Trophoblast cell (in vitro differentiated cells and primary cell): Measurements from ENCODE around the gene SERINC5.
"Not testable (repeated sequence)": the region's sequence is repeated elsewhere in the genome, so short reads cannot be mapped to it uniquely, and the experiment has no call there.

Source experiments
- DNase-seq, 2 donors: peaks; one replicate each; pipeline ENCODE4 v3.0.0-alpha.2; 2016
- H2AFZ ChIP-seq: 2 replicates; pipeline ENCODE4 v1.6.1; 2013; ENCODE audit warnings: low read length, moderate library complexity, mild to moderate bottlenecking; ENCODE audit not compliant: insufficient read depth, poor library complexity
- H2AK5ac ChIP-seq: 2 replicates; pipeline ENCODE4 v1.6.1; 2013; ENCODE audit warnings: mild to moderate bottlenecking, low read length
- H2BK120ac ChIP-seq: 2 replicates; pipeline ENCODE4 v1.6.1; 2013; ENCODE audit warnings: low read length, mild to moderate bottlenecking, moderate library complexity; ENCODE audit not compliant: insufficient read depth, poor library complexity
- H2BK12ac ChIP-seq: 2 replicates; pipeline ENCODE4 v1.6.1; 2013; ENCODE audit warnings: mild to moderate bottlenecking, low read length, moderate library complexity
- H2BK5ac ChIP-seq: 2 replicates; pipeline ENCODE4 v1.6.1; 2013; ENCODE audit warnings: low read length, low read depth, moderate library complexity, mild to moderate bottlenecking; ENCODE audit not compliant: poor library complexity
- H3K14ac ChIP-seq: 2 replicates; pipeline ENCODE4 v1.6.1; 2013; ENCODE audit warnings: mild to moderate bottlenecking, low read length
- H3K18ac ChIP-seq: 2 replicates; pipeline ENCODE4 v1.6.1; 2013; ENCODE audit warnings: mild to moderate bottlenecking, low read length
- H3K23ac ChIP-seq: 2 replicates; pipeline ENCODE4 v1.6.1; 2013; ENCODE audit warnings: low read length
- H3K27ac ChIP-seq: 2 replicates; pipeline ENCODE4 v1.5.1; 2013; ENCODE audit warnings: low read depth, mild to moderate bottlenecking, inconsistent platforms, low read length, moderate library complexity
- H3K27me3 ChIP-seq: 2 replicates; pipeline ENCODE4 v1.6.1; 2013; ENCODE audit warnings: inconsistent platforms, mild to moderate bottlenecking, low read length, moderate library complexity; ENCODE audit not compliant: insufficient read depth
- H3K36me3 ChIP-seq, 2 experiments: 1 replicate in 1 of 2; 2 replicates in 1 of 2; pipeline ENCODE4 v1.6.1; 2013; ENCODE audit warnings: low read length in 2 of 2, mild to moderate bottlenecking in 2 of 2, moderate library complexity in 1 of 2; ENCODE audit not compliant: insufficient read depth in 2 of 2, control insufficient read depth in 1 of 2
- H3K4ac ChIP-seq: 2 replicates; pipeline ENCODE4 v1.6.1; 2013; ENCODE audit warnings: low read depth, mild to moderate bottlenecking, low read length, moderate library complexity
- H3K4me1 ChIP-seq, 2 experiments: 1 replicate in 1 of 2; 2 replicates in 1 of 2; pipeline ENCODE4 v1.6.1; 2013; ENCODE audit warnings: low read length in 2 of 2, mild to moderate bottlenecking in 2 of 2, moderate library complexity in 1 of 2; ENCODE audit not compliant: insufficient read depth in 2 of 2, control insufficient read depth in 1 of 2
- H3K4me2 ChIP-seq: 2 replicates; pipeline ENCODE4 v1.6.1; 2013; ENCODE audit warnings: inconsistent platforms, mild to moderate bottlenecking, low read length, moderate library complexity
- H3K4me3 ChIP-seq: 2 replicates; pipeline ENCODE4 v1.5.1; 2013; ENCODE audit warnings: mild to moderate bottlenecking, low read depth, low read length, inconsistent platforms
- H3K79me1 ChIP-seq: one replicate; pipeline ENCODE4 v1.6.1; 2013; ENCODE audit warnings: low read length
- H3K79me2 ChIP-seq: 2 replicates; pipeline ENCODE4 v1.6.1; 2013; ENCODE audit warnings: low read length, mild to moderate bottlenecking; ENCODE audit not compliant: control insufficient read depth, insufficient read depth, poor library complexity
- H3K9ac ChIP-seq: 2 replicates; pipeline ENCODE4 v1.6.1; 2013; ENCODE audit warnings: mild to moderate bottlenecking, low read length
- H3K9me3 ChIP-seq: 2 replicates; pipeline ENCODE4 v1.6.1; 2013; ENCODE audit warnings: low read depth, mild to moderate bottlenecking, control low read depth, inconsistent platforms, low read length; ENCODE audit not compliant: insufficient read depth
- H4K12ac ChIP-seq: 2 replicates; pipeline ENCODE4 v1.6.1; 2013; ENCODE audit warnings: low read depth, mild to moderate bottlenecking, low read length, moderate library complexity
- H4K8ac ChIP-seq: 2 replicates; pipeline ENCODE4 v1.6.1; 2013; ENCODE audit warnings: low read depth, mild to moderate bottlenecking, low read length, moderate library complexity
- H4K91ac ChIP-seq: one replicate; pipeline ENCODE4 v1.6.1; 2013; ENCODE audit warnings: low read depth, mild to moderate bottlenecking, low read length, moderate library complexity
- whole genome bisulfite sequencing: extraction: QIAGEN DNeasy Blood & Tissue Kit; methylation state at CpG from one replicate; pipeline ENCODE4 v1.1.7; 2013; ENCODE audit warnings: missing lambda C conversion rate; ENCODE audit not compliant: insufficient read length, insufficient coverage; ENCODE audit errors: extremely low coverage; 5-methylcytosine and 5-hydroxymethylcytosine counted together

Gene SERINC5

DNA sequence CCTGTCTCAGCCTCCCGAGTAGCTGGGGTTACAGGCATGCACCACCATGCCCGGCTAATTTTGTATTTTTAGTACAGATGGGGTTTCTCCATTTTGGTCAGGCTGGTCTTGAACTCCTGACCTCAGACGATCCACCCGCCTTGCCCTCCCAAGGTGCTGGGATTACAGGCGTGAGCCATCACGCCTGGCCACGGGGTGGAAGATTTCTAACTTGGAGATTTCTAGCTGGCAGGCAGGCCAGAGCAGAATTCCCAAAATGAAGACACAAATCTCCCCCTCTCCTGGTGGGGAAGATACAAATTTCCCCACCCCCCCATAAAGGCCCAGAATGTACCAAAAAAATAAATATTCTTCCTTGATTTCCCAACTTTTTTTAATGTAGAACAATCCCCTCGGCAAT is 101.6 kb downstream of the SERINC5 start:
- Histone ChIP-seq H3K36me3 (peaks cover 27 to 44% of the 10 kb centered on the region in 2 experiments), H3K4me1 (peaks cover 1 to 12% of the 10 kb centered on the region in 2 experiments)
- H3K18ac ChIP-seq, H3K27me3 ChIP-seq, H3K4me3 ChIP-seq, H3K23ac ChIP-seq, H3K27ac ChIP-seq, H2BK120ac ChIP-seq, H3K9ac ChIP-seq, H2AFZ ChIP-seq, H3K9me3 ChIP-seq, H2BK12ac ChIP-seq, H3K4ac ChIP-seq, H3K4me2 ChIP-seq, H2BK5ac ChIP-seq, H3K79me1 ChIP-seq, H4K12ac ChIP-seq, H2AK5ac ChIP-seq, DNase-seq, H3K79me2 ChIP-seq, H4K8ac ChIP-seq, H4K91ac ChIP-seq, H3K14ac ChIP-seq: not testable (repeated sequence)
- no CpG with 5 or more reads among the region's 8 CpGs for WGBS

DNA sequence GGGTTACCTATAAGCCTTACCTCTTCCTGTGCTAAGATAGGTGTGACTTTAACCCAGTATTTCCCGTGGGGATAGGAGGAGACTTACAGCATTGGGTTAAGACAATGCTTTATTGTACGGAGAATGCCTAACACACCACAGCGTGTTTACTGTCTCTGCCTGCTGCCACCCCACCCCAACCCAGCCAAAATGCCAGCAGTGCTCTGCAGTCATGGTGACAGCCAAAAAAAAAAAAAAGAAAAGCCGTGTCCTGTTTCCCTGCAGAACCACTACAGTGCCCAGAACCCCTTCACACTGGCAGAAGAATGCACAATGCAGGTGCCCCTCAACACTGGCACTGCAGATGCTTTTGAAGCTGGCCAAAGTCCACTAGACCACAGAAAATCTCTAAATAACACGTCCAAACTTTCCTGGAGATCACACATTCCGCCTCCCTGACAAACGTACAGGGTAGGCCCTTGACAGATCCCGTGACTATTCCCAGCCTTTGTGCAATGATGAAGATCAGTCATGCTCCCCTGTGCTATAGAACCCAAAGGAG is 102.2 kb downstream of the SERINC5 start:
- Histone ChIP-seq H3K27me3 (no peaks in the 10 kb centered on the region), H3K18ac (no peak overlapping the region), H2BK5ac (no peak overlapping the region), H3K79me2 (no peaks in the 10 kb centered on the region), H3K14ac (no peak overlapping the region), H3K27ac (no peak overlapping the region), H2AFZ (no peak overlapping the region), H3K4me2 (no peak overlapping the region), H3K4me3 (no peak overlapping the region), H2BK120ac (no peak overlapping the region), H3K23ac (no peak overlapping the region), H4K91ac (no peak overlapping the region), H2AK5ac (no peak overlapping the region), H4K12ac (no peak overlapping the region), H3K9me3 (no peaks in the 10 kb centered on the region), H3K79me1 (peaks cover 5% of the 10 kb centered on the region), H3K9ac (no peak overlapping the region), H3K4ac (no peak overlapping the region), H3K4me1 (peaks cover 1 to 12% of the 10 kb centered on the region in 2 experiments), H4K8ac (no peak overlapping the region), H3K36me3 (peaks cover 27 to 44% of the 10 kb centered on the region in 2 experiments), H2BK12ac (peak overlapping the region; percentile 15)
- no CpG with 5 or more reads among the region's 8 CpGs for WGBS
- DNase-seq, result no peak

DNA sequence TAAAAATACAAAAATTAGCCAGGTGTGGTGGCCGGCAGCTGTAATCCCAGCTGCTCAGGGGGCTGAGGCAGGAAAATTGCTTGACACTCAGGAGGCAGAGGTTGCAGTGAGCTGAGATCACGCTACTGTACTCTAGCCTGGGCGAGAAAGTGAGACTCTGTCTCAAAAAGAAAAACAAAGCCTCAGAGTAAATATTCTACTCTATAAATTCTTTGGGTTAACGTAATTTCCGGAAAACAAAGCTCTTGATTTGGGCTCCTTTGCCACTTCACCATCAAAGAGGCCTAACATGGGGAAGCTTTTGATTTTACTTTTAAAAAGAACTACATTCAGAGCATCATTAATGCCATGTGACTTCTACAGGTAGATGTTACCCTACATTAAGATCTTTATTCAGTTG is 103.1 kb downstream of the SERINC5 start:
- no peak overlapping the region for H4K12ac ChIP-seq
- H2BK12ac ChIP-seq, result no peak overlapping the region
- no peak overlapping the region for H3K14ac ChIP-seq
- H4K8ac ChIP-seq, result no peak overlapping the region
- peaks cover 30 to 45% of the 10 kb centered on the region in 2 experiments for H3K36me3 ChIP-seq
- H3K27ac ChIP-seq, result no peak overlapping the region
- no peak overlapping the region for H3K18ac ChIP-seq
- H3K23ac ChIP-seq, result no peak overlapping the region
- no peak overlapping the region for H3K4me3 ChIP-seq
- no peak overlapping the region for H2BK5ac ChIP-seq
- H2AFZ ChIP-seq, result no peak overlapping the region
- no peaks in the 10 kb centered on the region for H3K79me2 ChIP-seq
- peaks cover 5% of the 10 kb centered on the region for H3K79me1 ChIP-seq
- no peak overlapping the region for H2AK5ac ChIP-seq
- no peaks in the 10 kb centered on the region for H3K9me3 ChIP-seq
- H3K4me1 ChIP-seq, result peaks cover 1 to 12% of the 10 kb centered on the region in 2 experiments
- no peak for DNase-seq
- no CpG with 5 or more reads among the region's 5 CpGs for WGBS
- H3K4ac ChIP-seq, result no peak overlapping the region
- no peak overlapping the region for H3K9ac ChIP-seq
- no peaks in the 10 kb centered on the region for H3K27me3 ChIP-seq
- no peak overlapping the region for H4K91ac ChIP-seq
- H2BK120ac ChIP-seq, result no peak overlapping the region
- H3K4me2 ChIP-seq, result no peak overlapping the region

- no peak overlapping the region for H2AK5ac ChIP-seq
Measured at GRCh38 chr5:80151890-80152289, 104.0 kb downstream of the SERINC5 start.

More at GRCh38 chr5:80151890-80152289, 104.0 kb downstream of the SERINC5 start:
- Histone ChIP-seq H4K8ac (peak overlapping the region; percentile 65), H3K4ac (no peak overlapping the region), H2BK120ac (no peak overlapping the region), H3K18ac (peak overlapping the region; percentile 75), H3K14ac (no peak overlapping the region), H3K79me2 (no peaks in the 10 kb centered on the region), H3K27me3 (no peaks in the 10 kb centered on the region), H2BK12ac (peak overlapping the region; percentile 46), H2AFZ (no peak overlapping the region), H4K12ac (no peak overlapping the region), H3K4me1 (peaks cover 1 to 12% of the 10 kb centered on the region in 2 experiments), H3K9ac (no peak overlapping the region), H3K9me3 (no peaks in the 10 kb centered on the region), H3K36me3 (peaks cover 33 to 46% of the 10 kb centered on the region in 2 experiments), H3K23ac (no peak overlapping the region), H3K4me3 (no peak overlapping the region), H4K91ac (no peak overlapping the region), H3K27ac (peak overlapping the region; percentile 21), H3K4me2 (no peak overlapping the region), H3K79me1 (peaks cover 5% of the 10 kb centered on the region), H2BK5ac (no peak overlapping the region)
- DNase-seq, result no peak
- WGBS, result no CpG with 5 or more reads among the region's 6 CpGs
